CD14-positive monocyte (primary cell): ENCODE results near the gene HM13. TPM values are rescaled to one million over a fixed set of nuclear protein-coding genes. Genes with fewer than 3 reads are reported as not detected.

Experiments
- DNase-seq, 3 donors: peaks; one replicate each; pipeline ENCODE4 v3.0.0-alpha.2; 2011 to 2022
- H2AFZ ChIP-seq: 2 replicates; pipeline ENCODE4 v1.6.0; 2012; ENCODE audit warnings: mild to moderate bottlenecking, low read depth, low read length, inconsistent platforms; ENCODE audit not compliant: insufficient read depth, poor library complexity, severe bottlenecking
- H3K27ac ChIP-seq, 2 donors: 1 replicate in 1 of 2; 2 replicates in 1 of 2; pipeline ENCODE4 v1.5.1; 2012 to 2013; ENCODE audit warnings: low read length in 2 of 2, control low read depth in 1 of 2, inconsistent platforms in 1 of 2, low read depth in 1 of 2, mild to moderate bottlenecking in 1 of 2
- H3K27me3 ChIP-seq, 2 donors: one replicate each; pipeline versions ENCODE4 v1.6.0 to v1.6.1; 2011 to 2013; ENCODE audit warnings: low read length in 2 of 2; ENCODE audit not compliant: control insufficient read depth in 2 of 2, insufficient read depth in 2 of 2
- H3K36me3 ChIP-seq, 2 donors: replicated peaks in 1 of 2; 1 replicate in 1 of 2; 2 replicates in 1 of 2; pipeline versions ENCODE4 v1.5.1 to v1.6.1; 2012 to 2013; ENCODE audit warnings: low read length in 2 of 2, control low read depth in 1 of 2, inconsistent platforms in 1 of 2, mild to moderate bottlenecking in 1 of 2; ENCODE audit not compliant: insufficient read depth in 2 of 2, control insufficient read depth in 1 of 2
- H3K4me1 ChIP-seq, 2 donors: 1 replicate in 1 of 2; 2 replicates in 1 of 2; pipeline versions ENCODE4 v1.5.1 to v1.6.1; 2012 to 2013; ENCODE audit warnings: low read length in 2 of 2, control low read depth in 1 of 2, inconsistent platforms in 1 of 2, mild to moderate bottlenecking in 1 of 2, moderate library complexity in 1 of 2; ENCODE audit not compliant: insufficient read depth in 2 of 2, control insufficient read depth in 1 of 2
- H3K4me2 ChIP-seq: replicated peaks from 2 replicates; pipeline ENCODE3; 2012; ENCODE audit warnings: low read length, moderate library complexity, mild to moderate bottlenecking; ENCODE audit not compliant: poor library complexity, severe bottlenecking; ENCODE audit errors: extremely low read depth
- H3K4me3 ChIP-seq, 3 experiments: fragments of 200-600 bp in 1 of 3; sonication (generic) in 1 of 3; replicated peaks in 1 of 3; 1 replicate in 2 of 3; 2 replicates in 1 of 3; pipeline ENCODE4 v1.5.1; 2011 to 2013; ENCODE audit warnings: low read length in 3 of 3, mild to moderate bottlenecking in 3 of 3, control low read depth in 2 of 3, low read depth in 2 of 3, inconsistent platforms in 1 of 3, moderate library complexity in 1 of 3
- H3K79me2 ChIP-seq: 2 replicates; pipeline ENCODE4 v1.6.0; 2012; ENCODE audit warnings: mild to moderate bottlenecking, control low read depth, inconsistent platforms, low read length, moderate library complexity; ENCODE audit not compliant: insufficient read depth
- H3K9ac ChIP-seq: 2 replicates; pipeline ENCODE4 v1.6.0; 2017; ENCODE audit warnings: low read length, mild to moderate bottlenecking; ENCODE audit not compliant: insufficient read depth, poor library complexity, severe bottlenecking
- H3K9me3 ChIP-seq, 2 donors: replicated peaks in 1 of 2; 1 replicate in 1 of 2; 2 replicates in 1 of 2; pipeline versions ENCODE4 v1.5.1 to v1.6.1; 2012 to 2013; ENCODE audit warnings: low read length in 2 of 2, control low read depth in 1 of 2; ENCODE audit not compliant: control insufficient read depth in 1 of 2, insufficient read depth in 1 of 2
- H4K20me1 ChIP-seq: 2 replicates; pipeline ENCODE4 v1.6.0; 2012; ENCODE audit warnings: mild to moderate bottlenecking, low read length, control low read depth, moderate library complexity; ENCODE audit not compliant: insufficient read depth
- H3K27ac Mint-ChIP-seq, 7 donors: one replicate each; pipeline ENCODE4 v1.8.0; 2020; ENCODE audit warnings: mild to moderate bottlenecking in 7 of 7, mixed read lengths in 7 of 7, moderate library complexity in 6 of 7, inconsistent platforms in 2 of 7
- H3K27me3 Mint-ChIP-seq, 3 donors: one replicate each; pipeline ENCODE4 v1.8.0; 2021 to 2022; ENCODE audit warnings: low read depth in 3 of 3, mild to moderate bottlenecking in 3 of 3, mixed read lengths in 3 of 3, moderate library complexity in 3 of 3, inconsistent platforms in 1 of 3
- H3K36me3 Mint-ChIP-seq, 2 donors: one replicate each; pipeline ENCODE4 v1.8.0; 2020; ENCODE audit warnings: mixed read lengths in 2 of 2, inconsistent platforms in 1 of 2, mild to moderate bottlenecking in 1 of 2
- H3K4me1 Mint-ChIP-seq: one replicate; pipeline ENCODE4 v1.8.0; 2020; ENCODE audit warnings: mild to moderate bottlenecking, mixed read lengths
- H3K4me3 Mint-ChIP-seq, 2 donors: one replicate each; pipeline ENCODE4 v1.8.0; 2020; ENCODE audit warnings: mild to moderate bottlenecking in 2 of 2, mixed read lengths in 2 of 2, moderate library complexity in 1 of 2
- H3K9me3 Mint-ChIP-seq, 7 donors: one replicate each; pipeline ENCODE4 v1.8.0; 2020 to 2022; ENCODE audit warnings: mixed read lengths in 7 of 7, mild to moderate bottlenecking in 6 of 7, moderate library complexity in 6 of 7, inconsistent platforms in 2 of 7
- CTCF ChIP-seq: fragments of 200-600 bp; IDR thresholded peaks from one replicate; pipeline ENCODE4 v1.8.0; 2022; ENCODE audit warnings: antibody characterized with exemption, mild to moderate bottlenecking
- WGBS: methylation state at CpG from one replicate; pipeline ENCODE4 v1.1.5; 2013; ENCODE audit warnings: missing lambda C conversion rate; ENCODE audit not compliant: insufficient coverage; 5-methylcytosine and 5-hydroxymethylcytosine counted together
- intact Hi-C, 2 donors: fragments of 100-400 bp; cut with micrococcal nuclease; formaldehyde crosslinking; loops; one replicate each; pipeline versions ENCODE4 v1.15.0 to v1.15.1; 2023
- polyA plus RNA-seq, 3 donors: library from polyadenylated mRNA; depleted of rRNA in 1 of 3; unstranded in 2 of 3; stranded (reverse) in 1 of 3; fragments of 300-500 nt in 2 of 3; fragments of >200 nt in 1 of 3; fragmentation: Illumina TruSeq in 2 of 3; gene quantifications; 1 replicate in 2 of 3; 2 replicates in 1 of 3; pipeline ENCODE4 v1.2.3, GENCODE V29; 2012 to 2021
- small RNA-seq: library from RNA; depleted of rRNA; stranded (forward); fragments of <200 nt; gene quantifications from one replicate; pipeline ENCODE3, GENCODE V24; 2012; ENCODE audit warnings: low read depth; ENCODE audit not compliant: insufficient read length

The HM13 gene
- polyA plus RNA-seq, 3 donors, result 199 to 329 (median 320) TPM

GRCh38 chr20:31615416-31615815 is 101.2 kb downstream of the HM13 start:
- intact Hi-C loops, result no loop called here
- no CpG with 5 or more reads among the region's 8 CpGs for WGBS

DNA sequence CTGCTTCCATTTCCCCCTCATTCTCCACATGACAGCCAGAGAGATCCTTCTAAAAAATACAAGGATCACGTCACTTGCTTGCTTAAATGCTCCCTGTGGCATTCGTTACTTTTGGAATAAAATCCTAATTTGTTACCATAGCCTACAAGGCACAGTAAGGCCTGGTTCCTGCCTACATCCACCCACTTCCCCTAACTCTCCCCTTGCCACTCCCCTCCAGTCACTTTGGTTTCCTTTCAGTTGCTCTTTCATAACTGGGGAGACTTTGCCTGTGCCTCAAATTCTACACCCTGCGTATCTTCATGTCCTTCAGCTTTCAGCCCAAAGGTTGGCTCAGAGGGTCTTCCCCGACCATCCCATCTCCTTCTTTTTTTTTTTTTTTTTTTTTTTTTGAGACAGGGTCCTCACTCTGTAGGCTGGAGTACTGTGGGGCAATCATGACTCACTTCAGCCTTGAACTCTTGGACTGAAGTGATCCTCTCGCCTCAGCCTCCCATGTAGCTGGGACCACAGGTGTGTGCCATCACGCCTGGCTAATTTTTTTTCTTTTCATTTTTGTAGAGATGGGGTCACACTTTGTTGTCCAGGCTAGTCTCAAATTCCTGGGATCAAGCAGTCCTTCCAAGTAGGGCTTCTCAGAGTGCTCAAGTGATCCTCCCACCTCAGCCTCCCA is 103.3 kb downstream of the HM13 start:
- H3K9me3 ChIP-seq, result no peaks in the 10 kb centered on the region
- no peak for TF ChIP-seq CTCF
- H3K4me1 Mint-ChIP-seq, result peaks cover 28% of the 10 kb centered on the region
- H3K27me3 ChIP-seq, result no peaks in the 10 kb centered on the region
- H3K27ac ChIP-seq, result peak overlapping the region; percentile 54 to 67
- H3K4me2 ChIP-seq, result peak overlapping the region; percentile 47
- no peaks in the 10 kb centered on the region for H4K20me1 ChIP-seq
- H3K27me3 Mint-ChIP-seq, result peaks cover 0 to 6% (median 0%) of the 10 kb centered on the region in 3 donors
- H2AFZ ChIP-seq, result peak overlapping the region; percentile 49
- H3K4me3 Mint-ChIP-seq, result peak overlapping the region; percentile 30 to 63
- peak overlapping the region in 1 of 3 experiments; percentile 42 for H3K4me3 ChIP-seq
- H3K27ac Mint-ChIP-seq, result peak overlapping the region; percentile 71 to 94 (median 85)
- WGBS, result 0% methylated on average over 3 of the region's 6 CpGs
- intact Hi-C loops, result no loop called here
- H3K9me3 Mint-ChIP-seq, result no peaks in the 10 kb centered on the region
- no peaks in the 10 kb centered on the region for H3K36me3 ChIP-seq
- H3K4me1 ChIP-seq, result peaks cover 19 to 24% of the 10 kb centered on the region in 2 donors
- no peak overlapping the region for H3K9ac ChIP-seq
- H3K36me3 Mint-ChIP-seq, result peaks cover 0 to 3% of the 10 kb centered on the region in 2 donors
- no peaks in the 10 kb centered on the region for H3K79me2 ChIP-seq
- DNase-seq, result peak; percentile 62 to 75 (median 72)

More at GRCh38 chr20:31615416-31615815, 101.2 kb downstream of the HM13 start:
- Histone ChIP-seq H3K4me1 (peaks cover 40 to 46% of the 10 kb centered on the region in 2 donors), H3K4me2 (no peak overlapping the region), H3K9ac (no peak overlapping the region), H3K36me3 (no peaks in the 10 kb centered on the region), H4K20me1 (no peaks in the 10 kb centered on the region), H3K4me3 (no peak overlapping the region), H3K27me3 (no peaks in the 10 kb centered on the region), H3K79me2 (no peaks in the 10 kb centered on the region), H3K9me3 (no peaks in the 10 kb centered on the region), H2AFZ (no peak overlapping the region), H3K27ac (no peak overlapping the region)
- Mint-ChIP-seq H3K9me3 (peaks cover 0 to under 1% (median 0%) of the 10 kb centered on the region in 7 donors), H3K36me3 (peaks cover 0 to 3% of the 10 kb centered on the region in 2 donors), H3K27me3 (peaks cover 0 to 6% (median 0%) of the 10 kb centered on the region in 3 donors), H3K27ac (no peak overlapping the region), H3K4me1 (peaks cover 38% of the 10 kb centered on the region), H3K4me3 (no peak overlapping the region)
- no peak for DNase-seq
- no peak for TF ChIP-seq CTCF

Small RNAs within 50 kb of the gene (small RNA-seq; reads per million reads assigned to genes)
- not detected for gene MIR3193

Other genes starting within 250 kb of the HM13 start
- not detected for gene DEFB116, start 205.9 kb upstream of the HM13 start, polyA plus RNA-seq
- not detected for gene DEFB118, start 145.8 kb upstream of the HM13 start, polyA plus RNA-seq
- gene DEFB119, start 123.9 kb upstream of the HM13 start, polyA plus RNA-seq, result not detected
- gene DEFB121, start 108.2 kb upstream of the HM13 start, polyA plus RNA-seq, result not detected
- gene DEFB123, start 73.8 kb upstream of the HM13 start, polyA plus RNA-seq, result not detected
- gene DEFB124, start 39.3 kb upstream of the HM13 start, polyA plus RNA-seq, result not detected
- not detected for gene REM1, start 39.2 kb upstream of the HM13 start, polyA plus RNA-seq
- gene ID1, start 90.8 kb downstream of the HM13 start, polyA plus RNA-seq, result 100 to 1,000 TPM in 1 of 3 donors, 10 to 100 TPM in 1, 1 to 10 TPM in 1; 3.9 to 129 (median 12.5) TPM
- not detected for gene COX4I2, start 123.5 kb downstream of the HM13 start, polyA plus RNA-seq
- 10 to 100 TPM; 12.4 to 16.8 (median 14.3) TPM for gene BCL2L1, start 208.4 kb downstream of the HM13 start, polyA plus RNA-seq
- gene TPX2, start 224.8 kb downstream of the HM13 start, polyA plus RNA-seq, result under 1 TPM in 1 of 3 donors, not detected in 2; 0.06 TPM